ENCODE results near the gene TET1.

GRCh38 chr10:68696018-68696417 lies 135.9 kb downstream of the TET1 start:
- TF ChIP-seq, protein P1, sequence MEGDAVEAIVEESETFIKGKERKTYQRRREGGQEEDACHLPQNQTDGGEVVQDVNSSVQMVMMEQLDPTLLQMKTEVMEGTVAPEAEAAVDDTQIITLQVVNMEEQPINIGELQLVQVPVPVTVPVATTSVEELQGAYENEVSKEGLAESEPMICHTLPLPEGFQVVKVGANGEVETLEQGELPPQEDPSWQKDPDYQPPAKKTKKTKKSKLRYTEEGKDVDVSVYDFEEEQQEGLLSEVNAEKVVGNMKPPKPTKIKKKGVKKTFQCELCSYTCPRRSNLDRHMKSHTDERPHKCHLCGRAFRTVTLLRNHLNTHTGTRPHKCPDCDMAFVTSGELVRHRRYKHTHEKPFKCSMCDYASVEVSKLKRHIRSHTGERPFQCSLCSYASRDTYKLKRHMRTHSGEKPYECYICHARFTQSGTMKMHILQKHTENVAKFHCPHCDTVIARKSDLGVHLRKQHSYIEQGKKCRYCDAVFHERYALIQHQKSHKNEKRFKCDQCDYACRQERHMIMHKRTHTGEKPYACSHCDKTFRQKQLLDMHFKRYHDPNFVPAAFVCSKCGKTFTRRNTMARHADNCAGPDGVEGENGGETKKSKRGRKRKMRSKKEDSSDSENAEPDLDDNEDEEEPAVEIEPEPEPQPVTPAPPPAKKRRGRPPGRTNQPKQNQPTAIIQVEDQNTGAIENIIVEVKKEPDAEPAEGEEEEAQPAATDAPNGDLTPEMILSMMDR (IDR thresholded peaks at IDR 0.05): no peak
- no peak for TF ChIP-seq ZFX (IDR thresholded peaks at IDR 0.05; ENCODE audit: borderline replicate concordance)
